Measurements from ENCODE around the gene SGMS1.

Gene SGMS1

GRCh38 chr10:50417886-50418830 lies 205.6 kb downstream of the SGMS1 start:
- no peak for TF ChIP-seq CTCF (IDR thresholded peaks at IDR 0.05)
- no peaks in the 10 kb centered on the region for H3K27me3 ChIP-seq
- peak overlapping the region; percentile 75 to 81 for H3K4me3 ChIP-seq
- intact Hi-C loops (cut with DNase I; ENCODE audit: low total_unique reads), result loop anchor here (5.0 kb wide), 1 partner anchor 204 kb away; the partner anchor contains the start of gene SGMS1
- H3K4me1 ChIP-seq, result peaks cover 0 to 25% (median 5%) of the 10 kb centered on the region in 4 donors
- DNase-seq, result peak; percentile 60 to 74
- no peaks in the 10 kb centered on the region for H3K9me3 ChIP-seq
- peak overlapping the region; percentile 70 to 75 for H3K27ac ChIP-seq
- H3K36me3 ChIP-seq, result no peaks in the 10 kb centered on the region

- peak overlapping the region; percentile 70 to 75 for H3K27ac ChIP-seq
- TF ChIP-seq CTCF (IDR thresholded peaks at IDR 0.05), result no peak
- DNase-seq, result peak in 1 of 2 donors; percentile 45
- H3K27me3 ChIP-seq, result no peaks in the 10 kb centered on the region
- H3K9me3 ChIP-seq, result no peaks in the 10 kb centered on the region
- H3K4me3 ChIP-seq, result peak overlapping the region; percentile 75 to 81
- no peaks in the 10 kb centered on the region for H3K36me3 ChIP-seq
- intact Hi-C loops (cut with DNase I; ENCODE audit: low total_unique reads), result loop anchor here (5.0 kb wide), 1 partner anchor 205 kb away; the partner anchor contains the start of gene SGMS1
- peaks cover 0 to 25% (median 5%) of the 10 kb centered on the region in 4 donors for H3K4me1 ChIP-seq
Observed at GRCh38 chr10:50417486-50417885, 206.3 kb downstream of the SGMS1 start.

- DNase-seq, result no peak
- intact Hi-C loops (cut with DNase I; ENCODE audit: low total_unique reads), result loop anchor here (5.0 kb wide), 1 partner anchor 205 kb away; the partner anchor contains the start of gene SGMS1
Observed at GRCh38 chr10:50416881-50417280, 206.9 kb downstream of the SGMS1 start.

GRCh38 chr10:50416181-50416824 lies 207.5 kb downstream of the SGMS1 start:
- H3K9me3 ChIP-seq, result no peaks in the 10 kb centered on the region
- no peaks in the 10 kb centered on the region for H3K36me3 ChIP-seq
- H3K4me1 ChIP-seq, result peaks cover 0 to 25% (median 5%) of the 10 kb centered on the region in 4 donors
- TF ChIP-seq CTCF (IDR thresholded peaks at IDR 0.05), result no peak
- DNase-seq, result no peak
- peak overlapping the region in 1 of 2 donors; percentile 75 for H3K4me3 ChIP-seq
- intact Hi-C loops (cut with DNase I; ENCODE audit: low total_unique reads), result loop anchor here (5.0 kb wide), 1 partner anchor 206 kb away; the partner anchor contains the start of gene SGMS1
- H3K27ac ChIP-seq, result no peak overlapping the region
- H3K27me3 ChIP-seq, result no peaks in the 10 kb centered on the region

More at GRCh38 chr10:50416881-50417280, 206.9 kb downstream of the SGMS1 start:
- no peak for TF ChIP-seq CTCF (IDR thresholded peaks at IDR 0.05)
- Histone ChIP-seq H3K4me3 (peak overlapping the region; percentile 75 to 81), H3K27ac (no peak overlapping the region), H3K9me3 (no peaks in the 10 kb centered on the region), H3K4me1 (peaks cover 0 to 25% (median 5%) of the 10 kb centered on the region in 4 donors), H3K27me3 (no peaks in the 10 kb centered on the region), H3K36me3 (no peaks in the 10 kb centered on the region)

GRCh38 chr10:50415292-50415691 lies 208.5 kb downstream of the SGMS1 start:
- no peak overlapping the region for H3K27ac ChIP-seq
- H3K27me3 ChIP-seq, result no peaks in the 10 kb centered on the region
- H3K9me3 ChIP-seq, result no peaks in the 10 kb centered on the region
- intact Hi-C loops (cut with DNase I; ENCODE audit: low total_unique reads), result loop anchor here (5.0 kb wide), 1 partner anchor 207 kb away; the partner anchor contains the start of gene SGMS1
- DNase-seq, result no peak
- H3K36me3 ChIP-seq, result no peaks in the 10 kb centered on the region
- H3K4me3 ChIP-seq, result no peak overlapping the region
- no peak for TF ChIP-seq CTCF (IDR thresholded peaks at IDR 0.05)
- H3K4me1 ChIP-seq, result peaks cover 0 to 25% (median 5%) of the 10 kb centered on the region in 4 donors
